Right renal cortex interstitium (tissue), 3 donors: ENCODE data around the gene TPM3. TPM values are rescaled to one million over a fixed set of nuclear protein-coding genes. Genes with fewer than 3 reads are reported as not detected.
"Not testable (repeated sequence)": the region's sequence is repeated elsewhere in the genome, so short reads cannot be mapped to it uniquely, and the experiment has no call there.

Source experiments
- DNase-seq, 3 donors: peaks; one replicate each; pipeline ENCODE4 v3.0.0-alpha.2; 2013; ENCODE audit warnings: low read depth in 3 of 3, low spot score in 2 of 3
- polyA plus RNA-seq, 3 donors: library from polyadenylated mRNA; unstranded; fragments of 120-200 nt; gene quantifications; one replicate each; pipeline ENCODE4 v1.2.1, GENCODE V29; 2013; ENCODE audit not compliant: insufficient read length in 3 of 3

Gene TPM3
- polyA plus RNA-seq, 3 donors: 270 to 291 (median 275) TPM

DNA sequence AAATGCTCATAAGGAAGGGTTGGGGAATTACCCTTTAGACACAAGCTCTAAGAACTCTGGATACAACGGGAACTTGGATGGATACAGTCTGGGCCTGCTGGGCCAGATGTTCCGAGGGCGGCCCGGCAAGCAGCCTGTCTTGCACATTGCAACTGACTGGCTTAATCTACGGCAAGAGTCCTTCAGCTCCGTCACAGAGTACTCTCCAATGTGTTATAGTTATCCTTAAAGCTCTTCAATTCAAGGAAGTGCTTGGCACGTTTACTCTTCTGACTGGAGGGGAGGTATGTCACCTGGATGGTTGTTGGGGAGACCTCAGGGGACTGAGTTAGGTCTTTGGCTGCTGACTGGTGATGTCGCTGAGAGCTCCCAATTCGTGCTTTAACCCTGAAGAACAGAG is 15.4 kb upstream of the TPM3 start:
- no peak for DNase-seq

DNA sequence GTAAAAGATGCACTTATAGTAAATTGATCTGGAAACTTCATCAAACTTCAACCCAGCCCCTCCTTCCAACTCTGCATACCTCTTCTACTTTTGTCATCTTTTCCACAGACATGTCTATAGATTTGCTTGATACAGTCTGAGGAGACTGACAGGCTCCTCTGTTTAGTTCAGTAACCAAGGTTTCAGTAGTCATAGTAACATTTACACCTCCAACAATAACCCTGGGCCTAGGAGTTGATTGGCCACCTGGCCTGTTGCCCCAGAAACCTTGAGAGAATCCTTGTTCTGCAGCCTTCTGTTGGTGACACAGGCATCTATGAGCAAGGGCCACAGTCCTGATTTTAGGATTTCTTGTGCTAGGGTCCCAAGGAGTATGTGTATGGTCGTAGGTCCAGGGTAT is 14.3 kb upstream of the TPM3 start, which contains the start of gene CFAP141:
TSS of gene CFAP141 (minus strand) at position 138 of the 400 bp plus-strand sequence. CDS start at position 112, 26 bp downstream.
- DNase-seq: no peak

DNA sequence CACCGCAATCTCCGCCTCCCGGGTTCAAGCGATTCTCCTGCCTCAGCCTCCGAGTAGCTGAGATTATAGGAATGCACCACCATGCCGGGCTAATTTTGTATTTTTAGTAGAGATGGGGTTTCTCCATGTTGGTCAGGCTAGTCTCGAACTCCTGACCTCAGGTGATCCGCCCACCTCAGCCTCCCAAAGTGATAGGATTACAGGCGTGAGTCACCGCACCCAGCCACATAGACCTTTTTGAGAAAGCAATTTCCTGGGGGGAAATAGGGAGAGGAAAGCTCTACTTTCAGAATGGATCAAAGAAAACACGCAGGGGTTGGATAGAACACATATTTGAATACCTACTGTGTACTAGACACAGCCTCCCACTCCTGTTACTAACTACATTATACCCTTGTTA is 13.9 kb upstream of the TPM3 start:
- not testable (repeated sequence) for DNase-seq

DNA sequence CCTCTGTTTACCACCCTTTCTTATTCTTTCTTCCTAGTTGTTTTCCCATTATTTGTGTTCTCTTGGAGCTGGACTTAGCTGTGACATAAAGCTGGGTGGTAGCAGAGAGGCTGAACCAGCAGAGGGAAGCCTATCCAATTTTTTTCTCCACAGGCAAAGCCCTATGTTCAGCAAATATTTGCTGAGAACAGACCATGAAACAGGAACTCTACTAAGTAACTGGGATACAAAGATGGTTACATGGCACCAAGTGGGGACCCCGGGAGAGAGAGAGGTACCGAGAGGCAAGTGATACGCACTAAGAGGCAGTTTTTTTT is 7.6 kb upstream of the TPM3 start:
- no peak for DNase-seq

GRCh38 chr1:154198756-154199562 is 7.1 kb upstream of the TPM3 start:
- peak in 1 of 3 donors; percentile 57 for DNase-seq

- no peak for DNase-seq
These were observed 1.9 kb upstream of the TPM3 start for GRCh38 chr1:154193821-154194220.

GRCh38 chr1:154192476-154192875 is 576 bp upstream of the TPM3 start:
- DNase-seq: no peak

- no peak for DNase-seq
These were observed 1.4 kb downstream of the TPM3 start for GRCh38 chr1:154190550-154190949.

DNA sequence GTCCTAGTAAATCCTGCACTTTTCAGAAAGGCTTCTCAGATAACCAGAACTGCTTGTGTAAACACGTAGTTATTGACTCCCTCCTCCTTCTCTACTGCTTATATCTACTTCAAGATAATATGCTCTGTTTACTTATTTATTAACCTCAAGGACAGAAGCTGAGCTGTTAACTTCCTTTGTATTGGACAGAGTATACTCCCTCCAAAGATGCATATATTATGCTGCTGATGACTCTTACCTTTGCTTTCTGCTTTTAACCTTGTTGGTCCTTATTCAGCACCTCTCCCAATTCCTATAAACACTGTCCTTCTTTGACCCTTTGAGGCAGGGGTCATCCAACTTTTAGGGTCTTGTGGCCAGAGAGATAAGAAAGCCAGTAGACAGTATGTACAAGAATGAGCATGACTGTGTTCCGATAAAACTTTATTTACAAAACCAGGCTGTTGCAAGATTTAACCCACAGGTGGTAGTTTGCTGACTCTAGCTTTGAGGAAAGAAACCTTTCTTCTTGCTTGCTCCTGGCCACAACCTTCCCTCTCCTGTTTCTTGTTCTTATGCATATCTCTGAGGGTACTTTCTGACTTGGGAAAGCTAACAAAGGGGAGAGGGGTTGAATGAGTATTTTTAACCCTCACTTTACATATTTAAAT is 4.9 kb downstream of the TPM3 start:
- no peak for DNase-seq

DNA sequence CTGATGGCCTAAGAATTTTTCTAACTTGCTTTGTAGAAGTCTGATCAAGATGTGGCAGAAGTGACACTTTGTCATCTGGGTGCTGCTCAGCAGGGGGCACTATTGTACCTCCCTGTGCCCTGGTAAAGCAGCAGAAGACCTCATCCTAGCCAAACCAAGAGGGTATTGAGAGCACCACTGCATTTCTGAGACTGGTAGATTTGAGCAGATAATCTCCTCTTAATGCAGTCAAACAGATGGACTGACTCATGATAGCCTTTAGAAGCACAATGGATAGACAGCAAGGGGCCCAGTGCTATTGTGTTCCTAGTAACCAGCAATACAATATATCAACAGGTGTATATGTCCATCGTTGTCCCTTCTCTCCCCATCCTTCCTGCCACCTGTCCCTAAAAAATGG is 5.7 kb downstream of the TPM3 start:
- DNase-seq: no peak

- peak; percentile 84 to 91 (median 85) for DNase-seq
These were observed 8.6 kb downstream of the TPM3 start for GRCh38 chr1:154183046-154183915.

GRCh38 chr1:154182344-154183045 is 9.4 kb downstream of the TPM3 start:
- DNase-seq: no peak

GRCh38 chr1:154181944-154182343 is 10.0 kb downstream of the TPM3 start:
- no peak for DNase-seq

GRCh38 chr1:154179946-154180687 is 11.8 kb downstream of the TPM3 start:
- no peak for DNase-seq

- DNase-seq: no peak
These were observed 12.7 kb downstream of the TPM3 start for GRCh38 chr1:154178911-154179811.

DNA sequence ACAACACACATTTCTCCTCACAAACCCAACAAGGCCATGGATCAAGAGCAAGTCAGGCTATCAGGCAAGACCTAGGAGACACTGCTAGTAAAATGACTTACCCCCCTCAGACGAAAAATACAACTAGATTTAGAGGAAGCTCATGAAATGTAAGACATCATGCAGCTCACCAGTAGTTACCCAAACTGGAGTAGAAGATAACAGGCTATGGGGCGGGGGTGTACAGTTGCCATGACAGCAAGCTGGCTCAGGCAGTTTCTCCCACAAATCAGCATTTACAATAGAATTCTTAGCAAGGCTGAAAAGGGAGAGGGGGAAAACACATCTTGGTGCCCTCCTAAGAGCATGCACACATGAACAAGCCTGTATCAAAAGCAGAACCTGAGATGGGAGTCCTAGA is 13.9 kb downstream of the TPM3 start:
- DNase-seq: no peak

- DNase-seq: no peak
These were observed 15.6 kb downstream of the TPM3 start for GRCh38 chr1:154176337-154176736.

GRCh38 chr1:154174654-154175053 is 17.2 kb downstream of the TPM3 start:
- DNase-seq: no peak

- DNase-seq: no peak
These were observed 20.0 kb downstream of the TPM3 start for GRCh38 chr1:154171880-154172279.
